Lower leg skin (tissue), 3 donors: ENCODE measurements around the gene CALHM4.

Experiments
- CTCF ChIP-seq, 3 donors: fragments of 450-650 bp; IDR thresholded peaks; one replicate each; pipeline ENCODE4 v1.5.1; 2016; ENCODE audit warnings: antibody characterized with exemption in 3 of 3, mild to moderate bottlenecking in 3 of 3, moderate library complexity in 2 of 3
- POLR2A ChIP-seq, 2 donors: fragments of 450-650 bp; IDR thresholded peaks; one replicate each; pipeline ENCODE4 v1.6.1; 2016 to 2017; ENCODE audit warnings: antibody characterized with exemption in 2 of 2, mild to moderate bottlenecking in 1 of 2, moderate library complexity in 1 of 2

GRCh38 chr6:116545651-116546050 lies 7.9 kb upstream of the CALHM4 start, which contains the start of gene TRAPPC3L:
- TF ChIP-seq CTCF (IDR thresholded peaks at IDR 0.05) (no peak), POLR2A (IDR thresholded peaks at IDR 0.05) (no peak)
